Epidermal melanocyte (primary cell): ENCODE data around the gene ST6GAL1.

Experiments
- DNase-seq: peaks from one replicate; pipeline ENCODE4 v3.0.0; 2011; ENCODE audit warnings: low spot score; ENCODE audit not compliant: insufficient read length

ST6GAL1 gene

DNA sequence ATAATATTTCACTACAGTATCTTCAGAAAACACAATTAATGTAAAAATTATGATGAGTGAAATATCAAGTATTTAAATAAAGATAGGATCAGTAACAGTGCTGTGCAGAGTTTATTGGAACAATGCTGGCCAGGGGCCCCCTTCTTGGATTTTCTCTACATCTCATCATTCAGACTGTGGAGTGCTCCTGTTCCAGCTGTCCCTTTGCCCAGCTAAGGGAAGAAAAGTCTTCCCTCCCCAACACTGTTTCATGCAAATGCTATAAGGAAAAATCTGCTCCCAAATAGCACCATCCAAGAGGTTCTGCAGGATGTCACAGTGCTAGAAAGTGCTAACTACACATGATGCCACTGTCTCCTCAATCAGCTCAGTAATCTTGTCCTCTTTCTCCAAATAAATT is 144.5 kb downstream of the ST6GAL1 start:
- no peak for DNase-seq

DNA sequence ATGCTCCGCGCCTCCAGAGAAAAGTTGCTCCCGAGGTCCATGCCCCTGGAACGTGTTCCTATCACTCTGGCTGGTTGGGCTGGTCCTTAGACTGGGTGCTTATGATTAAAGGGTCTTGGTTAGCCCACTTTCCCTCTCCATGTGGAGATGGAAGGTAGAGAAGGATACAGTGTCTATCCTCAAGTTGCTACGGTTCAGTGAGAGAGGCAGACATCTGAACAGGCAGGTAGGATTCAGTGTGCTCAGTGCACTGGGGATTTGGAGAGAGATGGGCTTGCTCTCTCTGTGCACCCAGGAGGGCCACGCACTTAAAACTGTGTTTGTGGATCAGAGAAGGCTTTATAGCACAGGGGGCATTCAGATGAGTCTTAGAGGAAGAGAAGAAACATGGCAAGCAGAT is 146.0 kb downstream of the ST6GAL1 start:
- DNase-seq = no peak

DNA sequence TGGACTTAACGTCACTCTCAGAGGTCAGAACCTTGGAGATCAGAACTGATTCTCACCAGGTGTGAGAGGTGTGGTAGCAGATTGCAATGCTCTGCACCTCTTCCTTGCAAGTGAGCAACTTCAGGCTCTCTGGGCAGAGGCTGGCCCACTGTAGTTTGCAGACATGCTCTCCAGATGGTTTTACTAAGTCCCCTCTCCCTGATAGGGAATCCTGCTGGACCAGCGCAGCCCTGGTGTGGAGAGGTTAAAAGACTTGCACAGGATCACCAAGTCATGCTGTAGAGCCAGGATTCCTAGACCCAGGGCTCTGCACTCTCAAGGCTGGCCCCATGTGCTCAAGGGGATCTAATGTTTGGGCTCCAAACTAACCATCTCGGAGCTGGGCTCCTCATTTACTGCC is 146.8 kb downstream of the ST6GAL1 start:
- DNase-seq = no peak

DNA sequence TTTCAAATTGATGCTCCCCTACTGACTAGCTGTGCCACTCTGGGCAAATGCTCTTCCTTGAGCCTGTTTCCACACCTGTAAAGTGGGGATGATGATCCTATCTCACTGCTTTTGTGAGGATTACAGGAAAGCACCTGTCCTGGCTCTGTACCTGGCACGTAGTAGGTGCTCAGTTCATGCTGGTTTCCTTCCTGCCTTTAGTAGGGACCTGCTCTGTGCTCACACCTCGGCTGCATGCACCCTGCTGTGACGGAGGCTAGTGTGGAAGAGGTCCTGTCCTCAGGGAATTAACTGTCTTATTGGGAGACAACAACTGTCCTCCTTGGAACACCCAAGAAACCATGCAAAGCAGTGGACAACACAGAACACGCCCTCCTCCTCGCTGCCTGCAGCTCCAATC is 147.2 kb downstream of the ST6GAL1 start:
- no peak for DNase-seq

DNA sequence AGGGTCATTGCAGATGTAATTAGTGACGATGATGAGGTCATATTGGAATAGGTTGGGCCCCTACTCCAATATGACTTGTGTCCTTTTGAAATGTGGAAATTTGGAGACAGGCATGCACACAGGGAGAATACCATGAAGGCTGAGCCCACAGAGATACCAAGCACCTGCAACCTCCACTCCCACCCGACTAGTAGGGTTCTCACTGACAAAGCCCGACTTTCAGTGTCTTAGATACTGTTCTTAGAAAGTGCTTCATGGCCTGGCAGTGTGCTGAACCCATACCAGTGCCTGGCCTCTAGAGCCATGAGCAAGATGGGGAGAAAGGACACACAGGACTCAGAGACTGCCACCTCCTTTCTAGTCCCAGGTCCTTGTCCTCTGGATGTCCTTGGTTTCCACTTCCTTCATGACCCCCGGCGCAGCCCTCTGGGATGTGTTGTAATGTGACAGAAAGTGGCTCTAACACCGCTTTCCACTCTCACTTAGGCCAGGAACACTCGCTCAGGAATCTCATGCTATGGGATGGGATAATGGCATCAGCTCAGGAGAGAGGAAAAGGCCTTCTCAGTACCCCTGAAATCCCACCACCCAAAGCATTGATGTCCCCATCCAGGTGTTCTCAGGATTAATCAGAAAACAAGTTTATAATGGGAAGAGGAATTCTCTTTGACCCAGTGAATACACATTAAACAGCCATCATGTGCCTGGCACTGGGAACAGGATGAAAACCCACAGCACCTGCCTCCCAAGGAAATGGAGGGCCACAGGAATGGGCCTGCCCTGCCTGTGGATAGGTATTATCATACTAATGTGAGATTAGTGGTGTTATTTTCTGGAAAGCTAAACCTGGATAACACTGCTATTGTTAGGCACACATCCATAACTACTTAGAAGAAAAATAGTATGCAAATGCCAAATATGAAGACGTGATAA is 149.0 kb downstream of the ST6GAL1 start:
- no peak for DNase-seq

DNA sequence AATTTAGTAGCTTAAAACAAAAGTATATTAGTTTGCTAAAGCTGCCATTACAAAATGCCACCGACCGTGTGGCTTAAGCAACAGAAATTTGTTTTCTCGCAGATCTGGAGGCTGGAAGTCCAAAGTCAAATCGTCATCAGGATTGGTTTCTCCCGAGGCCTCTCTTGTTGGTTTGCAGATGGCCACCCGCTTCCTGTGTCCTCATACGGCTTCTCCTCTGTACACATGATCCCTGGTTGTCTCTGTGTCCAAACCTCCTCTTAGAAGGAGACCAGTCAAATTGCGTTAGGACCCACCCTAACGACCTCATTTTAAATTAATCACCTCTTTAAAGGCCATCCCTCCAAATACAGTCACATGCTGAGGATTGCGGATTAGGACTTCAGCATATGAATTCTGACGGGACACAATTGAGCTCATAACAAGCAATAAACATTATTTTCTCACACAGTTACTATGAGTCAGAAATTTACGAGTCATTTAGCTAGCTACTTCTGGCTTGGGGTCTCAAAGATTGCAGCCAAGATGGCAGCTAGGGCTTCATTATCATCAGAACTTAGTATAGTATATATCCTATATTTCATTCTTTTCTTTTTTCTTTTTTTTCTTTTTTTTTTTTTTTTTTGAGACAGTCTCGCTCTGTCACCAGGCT is 150.6 kb downstream of the ST6GAL1 start:
- no peak for DNase-seq

DNA sequence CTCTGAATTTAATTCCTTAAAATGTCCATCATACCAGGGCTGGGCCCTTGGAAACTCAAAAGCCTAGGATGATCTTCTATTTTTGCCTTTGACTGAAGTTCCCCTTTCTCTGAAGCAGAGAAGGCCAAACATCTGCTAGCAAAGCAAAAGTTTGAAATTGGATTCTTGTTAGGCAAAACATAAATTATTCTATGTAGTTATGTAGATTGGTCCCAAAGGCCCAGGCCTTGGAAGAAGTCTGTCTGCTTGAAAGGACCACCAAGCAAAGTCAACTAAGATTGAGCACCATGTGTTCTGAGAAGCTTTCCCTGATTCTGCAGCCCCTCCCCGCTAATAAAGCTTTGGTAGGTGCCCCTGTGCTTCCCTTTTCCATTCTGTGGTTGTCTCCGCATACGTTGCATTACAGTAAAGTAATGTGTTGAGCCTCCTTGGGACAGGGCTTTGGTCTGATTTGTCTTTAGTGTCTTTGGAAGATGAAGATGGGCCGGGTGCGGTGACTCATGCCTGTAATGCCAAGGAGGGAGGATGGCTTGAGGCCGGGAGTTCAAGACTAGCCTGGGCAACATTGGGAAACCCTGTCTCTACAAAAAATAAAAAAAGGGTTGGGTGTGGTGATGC is 152.5 kb downstream of the ST6GAL1 start:
- DNase-seq = no peak

DNA sequence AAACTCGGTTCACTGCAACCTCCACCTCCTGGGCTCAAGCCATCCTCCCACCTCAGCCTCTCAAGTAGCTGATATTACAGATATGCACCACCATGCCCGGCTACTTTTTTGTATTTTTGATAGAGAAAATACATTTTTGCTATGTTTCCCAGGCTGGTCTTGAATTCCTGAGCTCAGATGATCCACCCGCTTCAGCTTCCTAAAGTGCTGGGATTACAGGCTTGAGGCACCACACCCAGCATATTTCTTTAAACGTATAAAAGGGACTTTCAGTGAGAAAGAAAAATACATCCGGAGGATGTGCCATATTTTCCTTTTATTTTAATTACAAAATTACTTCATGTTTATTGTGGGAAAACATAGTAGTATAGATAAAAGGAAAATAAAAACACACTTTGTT is 153.8 kb downstream of the ST6GAL1 start:
- no peak for DNase-seq

DNA sequence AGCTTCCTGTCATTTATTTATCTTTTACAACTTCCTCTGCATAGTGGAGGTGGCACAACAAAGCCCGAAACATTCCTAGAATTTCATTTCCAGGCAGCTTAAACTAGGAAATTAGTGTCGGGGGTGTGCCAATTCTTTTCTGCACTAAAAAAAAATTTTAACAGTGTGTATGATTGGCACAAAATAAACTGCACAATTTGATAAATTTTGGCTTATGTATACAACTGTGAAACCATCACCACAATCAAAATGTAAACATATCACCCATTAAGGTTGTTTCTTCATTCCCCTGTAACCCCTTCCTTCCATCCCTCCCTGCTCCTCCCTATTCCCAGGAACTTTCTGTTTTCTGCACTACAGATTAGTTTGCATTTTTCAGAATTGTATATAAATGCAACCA is 154.3 kb downstream of the ST6GAL1 start:
- no peak for DNase-seq

DNA sequence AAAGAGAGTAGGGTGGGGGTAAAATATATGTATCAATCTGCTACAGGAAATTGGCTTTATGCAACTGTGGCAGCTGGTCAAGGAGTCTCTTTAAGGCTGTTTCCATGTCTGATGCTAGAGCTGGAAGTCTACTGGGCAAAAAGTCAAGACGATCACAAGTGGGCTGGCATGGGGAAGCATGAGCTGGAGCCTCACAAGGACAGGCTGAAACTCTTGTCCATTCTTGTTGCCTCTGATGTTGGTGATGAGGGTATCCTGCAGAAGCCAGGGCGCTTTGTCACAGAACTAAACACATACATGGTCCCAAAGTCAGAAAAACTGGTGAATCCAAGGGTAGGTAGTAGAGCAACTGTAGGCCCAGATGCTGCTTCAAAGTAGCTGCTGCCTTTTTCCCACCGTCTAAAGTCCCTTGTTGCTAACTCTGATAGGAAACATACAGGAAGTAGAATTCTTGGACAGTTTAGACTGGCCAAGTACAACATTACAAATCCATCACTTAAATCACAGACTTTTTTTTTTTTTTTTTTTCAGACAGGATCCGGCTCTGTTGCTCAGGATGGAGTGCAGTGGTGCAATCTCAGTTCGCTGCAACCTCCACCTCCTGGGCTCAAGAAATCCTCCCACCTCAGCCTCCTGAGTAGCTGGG is 154.8 kb downstream of the ST6GAL1 start:
- no peak for DNase-seq

DNA sequence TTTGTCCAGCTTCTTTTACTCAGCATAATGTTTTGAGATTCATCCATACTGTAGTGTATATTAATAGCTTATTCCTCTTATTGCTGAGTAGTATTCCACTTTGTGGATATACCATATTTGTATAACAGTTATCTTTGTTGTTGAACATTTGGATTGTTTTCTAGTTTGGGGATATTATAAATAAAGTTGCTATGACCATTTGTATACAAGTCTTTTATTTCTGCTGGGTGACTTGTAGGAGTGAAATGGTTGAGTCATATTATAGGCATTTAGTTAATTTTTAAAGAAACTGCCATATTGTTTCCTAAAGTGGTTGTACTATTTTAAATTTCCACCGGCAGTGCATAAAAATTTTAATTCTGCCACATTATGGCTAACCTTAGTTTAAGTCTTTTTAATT is 155.6 kb downstream of the ST6GAL1 start:
- DNase-seq = no peak

DNA sequence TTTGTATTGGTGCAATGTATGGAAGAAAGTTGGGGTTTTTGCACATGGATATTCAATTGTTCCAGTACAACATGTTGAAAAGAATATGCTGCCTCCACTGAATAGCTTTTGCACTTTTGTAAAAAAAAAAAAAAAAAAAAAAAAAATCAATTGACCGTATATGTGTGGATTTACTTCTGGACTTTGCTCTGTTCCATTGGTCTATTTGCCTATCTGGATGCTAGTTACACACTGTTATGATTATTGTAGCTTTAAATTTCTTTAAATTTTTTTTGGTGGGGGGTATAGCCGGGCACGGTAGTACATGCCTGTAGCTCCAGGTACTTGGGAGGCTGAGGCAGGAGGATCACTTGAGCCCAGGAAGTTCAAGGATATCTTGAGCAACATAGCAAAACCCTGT is 156.5 kb downstream of the ST6GAL1 start:
- DNase-seq = no peak

DNA sequence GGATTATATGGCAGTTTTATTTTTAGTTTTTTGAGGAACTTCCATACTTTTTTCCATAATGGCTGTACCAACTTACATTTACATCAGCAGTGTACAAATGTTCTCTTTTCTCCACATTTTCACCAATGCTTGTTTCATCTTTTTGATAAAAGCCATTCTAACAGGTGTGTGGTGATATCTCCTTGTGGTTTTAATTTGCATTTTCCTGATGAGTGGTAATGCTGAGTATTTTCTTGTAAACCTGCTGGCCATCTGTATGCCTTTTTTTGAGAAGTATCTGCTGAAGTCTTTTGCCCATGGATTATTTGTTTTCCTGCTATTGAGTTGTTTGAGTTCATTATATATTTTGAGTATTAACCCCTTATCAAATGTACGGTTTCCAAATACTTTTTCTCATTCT is 158.4 kb downstream of the ST6GAL1 start:
- no peak for DNase-seq

DNA sequence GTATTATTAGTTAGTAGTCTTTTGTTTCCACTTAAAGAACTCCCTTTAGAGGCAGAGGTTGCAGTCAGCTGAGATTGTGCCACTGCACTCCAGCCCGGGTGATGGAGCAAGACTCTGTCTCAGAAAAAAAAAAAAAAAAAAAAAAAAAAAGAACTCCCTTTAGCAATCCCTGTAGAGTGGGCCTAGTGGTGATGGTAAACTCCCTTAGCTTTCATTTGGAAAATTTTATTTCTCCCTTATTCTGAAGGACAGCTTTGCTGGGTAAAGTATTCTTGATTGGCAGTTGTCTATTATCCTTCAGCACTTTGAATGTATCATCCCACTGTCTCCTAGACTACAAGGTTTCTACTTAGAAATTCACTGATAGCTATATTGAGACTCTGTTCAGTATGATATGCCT is 163.0 kb downstream of the ST6GAL1 start:
- no peak for DNase-seq

DNA sequence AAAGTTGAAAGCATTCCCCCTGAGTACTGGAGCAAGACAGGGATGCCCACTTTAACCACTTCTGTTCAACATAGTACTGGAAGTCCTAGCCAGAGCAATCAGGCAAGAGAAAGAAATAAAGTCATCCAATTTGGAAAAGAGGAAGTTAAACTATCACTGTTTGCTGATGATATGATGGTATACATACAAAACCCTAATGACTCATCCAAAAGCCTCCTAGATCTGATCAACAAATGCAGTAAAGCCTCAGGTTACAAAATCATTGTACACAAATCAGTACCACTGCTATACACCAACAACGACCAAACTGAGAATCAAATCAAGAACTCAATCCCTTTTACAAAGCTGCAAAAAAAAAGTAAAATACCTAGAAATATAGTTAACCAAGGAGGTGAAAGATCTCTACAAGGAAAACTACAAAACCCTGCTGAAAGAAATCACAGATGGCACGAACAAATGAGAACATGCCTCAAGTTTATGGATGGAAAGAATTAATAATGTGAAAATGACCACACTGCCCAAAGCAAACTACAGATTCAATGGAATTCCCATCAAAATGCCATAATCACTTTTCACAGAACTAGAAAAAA is 168.7 kb downstream of the ST6GAL1 start:
- no peak for DNase-seq

DNA sequence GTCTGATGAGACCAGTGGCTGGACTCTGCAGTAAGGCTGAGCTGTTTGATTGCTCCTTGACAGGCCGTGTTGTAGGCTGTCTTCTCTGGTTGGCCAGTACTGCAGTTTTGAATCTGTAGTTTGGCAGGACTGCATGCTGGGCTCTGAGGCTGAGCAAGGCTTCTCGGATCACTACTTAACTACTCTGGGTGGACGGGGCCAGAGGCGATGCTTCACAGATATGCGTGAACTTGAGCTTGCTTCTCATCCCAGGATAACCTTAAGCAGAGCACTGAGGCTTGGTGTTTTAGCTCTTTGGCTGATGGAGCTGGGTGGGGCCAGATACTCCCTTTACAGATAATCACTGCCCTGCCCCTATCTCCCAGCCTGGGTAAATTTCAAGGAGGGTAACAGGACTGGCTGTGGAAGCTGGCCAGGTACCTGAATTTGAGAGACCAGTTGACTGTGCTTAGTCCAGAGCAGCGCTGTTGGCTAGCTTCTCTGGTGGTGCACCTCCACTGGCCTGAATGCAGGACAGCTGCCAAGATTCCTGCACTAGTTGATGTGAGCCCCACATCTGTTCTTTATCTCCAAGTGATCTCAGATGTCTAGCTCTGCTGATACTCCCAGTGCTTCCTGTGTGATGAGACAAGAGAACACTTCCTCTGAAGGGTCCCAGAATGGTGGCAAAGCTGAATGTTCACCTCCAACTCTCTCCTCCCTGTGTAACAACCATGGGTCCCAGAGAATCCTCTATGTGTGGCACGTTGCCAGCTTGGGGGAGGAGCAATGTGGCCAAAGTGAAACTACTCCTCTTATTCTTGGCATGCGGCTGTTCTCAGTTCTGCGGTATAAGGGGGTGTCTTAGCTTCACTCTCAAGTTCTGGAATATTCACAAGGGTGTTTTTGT is 171.1 kb downstream of the ST6GAL1 start:
- peak; percentile 54 for DNase-seq

DNA sequence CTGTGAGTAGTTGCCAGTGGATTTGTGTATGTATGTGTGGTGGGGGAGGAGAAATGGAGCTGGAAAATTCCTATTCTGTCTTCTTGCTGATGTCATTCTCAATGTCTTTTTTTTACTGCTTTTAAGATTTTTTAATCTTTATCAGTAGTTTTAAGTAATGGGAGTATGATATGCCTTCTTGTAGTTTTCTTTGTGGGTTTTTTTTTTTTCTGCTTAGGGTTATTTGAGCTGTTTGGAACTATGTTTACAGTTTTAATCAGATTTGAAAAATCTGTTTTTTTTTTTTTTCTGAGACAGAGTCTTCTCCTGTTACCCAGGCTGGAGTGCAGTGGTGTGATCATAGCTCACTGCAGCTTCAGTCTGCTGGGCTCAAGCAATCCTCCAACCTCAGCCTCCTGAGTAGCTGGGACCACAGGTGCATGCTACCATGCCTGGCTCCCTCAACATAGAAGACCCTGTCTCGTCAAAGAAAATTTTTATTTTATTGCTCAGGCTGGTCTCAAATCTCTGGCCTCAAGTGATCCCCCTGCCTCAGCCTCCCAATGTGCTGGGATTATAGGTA is 171.8 kb downstream of the ST6GAL1 start:
- DNase-seq = no peak

DNA sequence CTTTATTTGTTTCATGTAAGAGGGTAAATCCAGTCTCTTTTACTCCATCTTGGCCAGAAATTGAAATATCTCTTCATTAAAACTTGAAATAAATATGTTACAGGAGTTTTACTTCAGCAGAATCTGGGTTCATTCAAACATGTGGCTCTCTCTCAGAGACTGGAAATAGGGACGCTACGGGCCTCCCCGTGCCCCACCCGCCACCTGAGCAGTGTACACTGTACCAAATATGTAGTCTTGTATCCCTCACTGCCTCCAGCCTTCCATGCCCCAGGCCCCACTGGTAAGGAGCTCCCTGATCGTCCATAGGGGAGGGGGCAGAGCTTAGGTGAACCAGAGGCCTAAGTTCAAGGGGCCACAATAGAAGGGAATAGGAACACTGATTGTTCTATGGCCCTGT is 172.9 kb downstream of the ST6GAL1 start:
- no peak for DNase-seq

DNA sequence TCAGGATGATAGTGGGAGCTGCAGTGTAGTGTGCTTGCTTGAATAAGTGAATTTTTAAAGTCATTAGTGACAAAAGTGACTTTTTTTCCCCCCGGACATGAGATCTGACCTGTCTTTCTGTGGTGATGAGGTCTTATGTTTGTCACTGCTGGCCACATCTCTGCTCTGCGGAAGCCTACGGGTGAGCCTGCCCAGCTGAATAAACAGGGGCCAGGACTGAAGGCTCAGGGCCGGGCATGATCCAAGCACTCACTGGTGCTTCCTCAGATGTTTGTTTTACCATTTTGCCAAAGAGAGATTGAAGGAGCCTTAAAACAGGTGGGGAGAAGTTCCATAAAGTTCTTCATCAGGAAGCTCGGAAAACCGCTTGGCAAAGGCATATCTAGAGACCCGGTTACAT is 174.0 kb downstream of the ST6GAL1 start:
- DNase-seq = no peak

DNA sequence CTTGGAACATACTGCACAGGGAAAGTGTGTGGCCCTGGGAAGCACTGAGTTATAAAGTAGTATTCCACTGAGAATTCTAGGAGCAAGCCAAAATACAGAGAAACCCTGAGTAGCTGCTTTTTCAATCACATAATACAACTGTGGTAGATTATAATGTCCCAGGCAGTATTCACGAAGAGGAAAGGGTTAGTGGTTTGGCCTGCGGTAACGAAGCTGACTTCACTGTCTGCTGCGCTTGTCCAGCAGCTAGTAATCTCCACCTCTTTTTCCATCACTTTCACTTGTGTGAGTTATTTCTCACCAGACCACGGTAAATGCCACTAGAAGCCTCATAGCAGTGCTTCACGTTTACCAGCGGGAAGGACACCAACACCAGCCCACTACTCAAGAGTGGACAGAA is 174.6 kb downstream of the ST6GAL1 start:
- no peak for DNase-seq
